Fibroblast of mammary gland (primary cell): ENCODE results near the gene SLC17A2.

Experiments
- DNase-seq: peaks from one replicate; pipeline ENCODE4 v3.0.0-alpha.2; 2010; ENCODE audit warnings: low read depth
- H3K4me3 ChIP-seq: 2 replicates; pipeline ENCODE4 v1.5.1; 2011; ENCODE audit warnings: low read depth, mild to moderate bottlenecking, low read length, moderate library complexity; ENCODE audit not compliant: control insufficient read depth
- TF ChIP-seq, protein P1 (sequence below): conservative IDR thresholded peaks from 2 replicates; pipeline ENCODE4 v1.5.1; 2011; ENCODE audit warnings: low read depth, low read length, inconsistent platforms; ENCODE audit not compliant: control insufficient read depth, insufficient read depth

Gene SLC17A2

GRCh38 chr6:25875926-25876602 lies 54.4 kb downstream of the SLC17A2 start:
- TF ChIP-seq, protein P1, sequence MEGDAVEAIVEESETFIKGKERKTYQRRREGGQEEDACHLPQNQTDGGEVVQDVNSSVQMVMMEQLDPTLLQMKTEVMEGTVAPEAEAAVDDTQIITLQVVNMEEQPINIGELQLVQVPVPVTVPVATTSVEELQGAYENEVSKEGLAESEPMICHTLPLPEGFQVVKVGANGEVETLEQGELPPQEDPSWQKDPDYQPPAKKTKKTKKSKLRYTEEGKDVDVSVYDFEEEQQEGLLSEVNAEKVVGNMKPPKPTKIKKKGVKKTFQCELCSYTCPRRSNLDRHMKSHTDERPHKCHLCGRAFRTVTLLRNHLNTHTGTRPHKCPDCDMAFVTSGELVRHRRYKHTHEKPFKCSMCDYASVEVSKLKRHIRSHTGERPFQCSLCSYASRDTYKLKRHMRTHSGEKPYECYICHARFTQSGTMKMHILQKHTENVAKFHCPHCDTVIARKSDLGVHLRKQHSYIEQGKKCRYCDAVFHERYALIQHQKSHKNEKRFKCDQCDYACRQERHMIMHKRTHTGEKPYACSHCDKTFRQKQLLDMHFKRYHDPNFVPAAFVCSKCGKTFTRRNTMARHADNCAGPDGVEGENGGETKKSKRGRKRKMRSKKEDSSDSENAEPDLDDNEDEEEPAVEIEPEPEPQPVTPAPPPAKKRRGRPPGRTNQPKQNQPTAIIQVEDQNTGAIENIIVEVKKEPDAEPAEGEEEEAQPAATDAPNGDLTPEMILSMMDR: no peak
- no peak overlapping the region for H3K4me3 ChIP-seq
- peak; percentile 12 for DNase-seq

DNA sequence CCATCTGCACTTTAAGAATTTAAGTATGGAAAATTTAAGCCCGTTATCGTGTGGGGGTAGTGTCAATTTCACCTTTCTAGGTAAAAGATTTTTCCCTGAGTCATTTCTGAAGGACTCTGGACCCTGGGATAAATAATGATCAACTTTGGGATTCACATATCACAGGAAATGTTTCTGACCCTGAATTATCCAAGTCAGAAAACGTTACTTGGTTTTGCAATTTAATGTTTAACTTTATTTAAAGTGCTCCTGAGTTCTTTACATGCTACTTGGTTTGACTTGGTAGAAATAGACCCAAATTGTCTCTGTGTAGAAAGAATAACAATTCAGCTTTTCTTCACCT lies 55.0 kb downstream of the SLC17A2 start:
- no peak overlapping the region for H3K4me3 ChIP-seq
- DNase-seq: no peak
- TF ChIP-seq, protein P1: no peak

- no peak for DNase-seq
- no peak overlapping the region for H3K4me3 ChIP-seq
- TF ChIP-seq, protein P1: no peak
Measured at GRCh38 chr6:25874822-25875562, 55.5 kb downstream of the SLC17A2 start.

- no peak for DNase-seq
- H3K4me3 ChIP-seq: no peak within 1 kb of the TSS
- TF ChIP-seq, protein P1: no peak
Measured at GRCh38 chr6:25874118-25874517, 56.4 kb downstream of the SLC17A2 start, which contains the start of gene SLC17A3. Gene SLC17A3, minus strand, starts transcription at chr6:25874243. Its CDS starts 5,856 bp downstream, at chr6:25868387.

GRCh38 chr6:25872814-25873213 lies 57.7 kb downstream of the SLC17A2 start:
- DNase-seq: no peak
- TF ChIP-seq, protein P1: no peak
- no peak overlapping the region for H3K4me3 ChIP-seq

- H3K4me3 ChIP-seq: no peak overlapping the region
- TF ChIP-seq, protein P1: no peak
- no peak for DNase-seq
Measured at GRCh38 chr6:25869840-25870239, 60.7 kb downstream of the SLC17A2 start.
